Measurements from ENCODE around the gene EIF4A2.
A peak's percentile ranks its signal among the peaks of the same experiment; 100 is the strongest.
"Not testable (repeated sequence)": the region's sequence is repeated elsewhere in the genome, so short reads cannot be mapped to it uniquely, and the experiment has no call there.

EIF4A2 gene

DNA sequence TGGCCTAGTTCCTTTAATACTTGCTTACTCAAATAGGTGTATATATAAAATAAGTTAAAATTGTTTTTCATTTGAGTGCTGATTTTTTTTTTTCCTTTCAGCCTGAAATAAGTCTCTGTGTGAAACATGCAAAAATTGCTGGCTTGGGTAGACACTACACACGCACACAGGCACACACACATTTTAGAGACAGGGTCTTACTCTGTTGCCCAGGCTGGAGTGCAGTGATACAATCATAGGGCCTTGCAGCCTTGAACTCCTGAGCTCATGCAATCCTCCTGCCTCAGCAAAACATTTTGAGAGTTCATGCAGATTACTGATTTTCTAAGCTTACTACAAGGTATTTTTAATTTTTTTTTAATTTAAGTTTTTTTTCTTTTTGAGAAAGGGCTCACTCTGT, 35.6 kb downstream of the EIF4A2 start:
- no peak for DNase-seq (ENCODE audit: low read depth in 3 of 3)

DNA sequence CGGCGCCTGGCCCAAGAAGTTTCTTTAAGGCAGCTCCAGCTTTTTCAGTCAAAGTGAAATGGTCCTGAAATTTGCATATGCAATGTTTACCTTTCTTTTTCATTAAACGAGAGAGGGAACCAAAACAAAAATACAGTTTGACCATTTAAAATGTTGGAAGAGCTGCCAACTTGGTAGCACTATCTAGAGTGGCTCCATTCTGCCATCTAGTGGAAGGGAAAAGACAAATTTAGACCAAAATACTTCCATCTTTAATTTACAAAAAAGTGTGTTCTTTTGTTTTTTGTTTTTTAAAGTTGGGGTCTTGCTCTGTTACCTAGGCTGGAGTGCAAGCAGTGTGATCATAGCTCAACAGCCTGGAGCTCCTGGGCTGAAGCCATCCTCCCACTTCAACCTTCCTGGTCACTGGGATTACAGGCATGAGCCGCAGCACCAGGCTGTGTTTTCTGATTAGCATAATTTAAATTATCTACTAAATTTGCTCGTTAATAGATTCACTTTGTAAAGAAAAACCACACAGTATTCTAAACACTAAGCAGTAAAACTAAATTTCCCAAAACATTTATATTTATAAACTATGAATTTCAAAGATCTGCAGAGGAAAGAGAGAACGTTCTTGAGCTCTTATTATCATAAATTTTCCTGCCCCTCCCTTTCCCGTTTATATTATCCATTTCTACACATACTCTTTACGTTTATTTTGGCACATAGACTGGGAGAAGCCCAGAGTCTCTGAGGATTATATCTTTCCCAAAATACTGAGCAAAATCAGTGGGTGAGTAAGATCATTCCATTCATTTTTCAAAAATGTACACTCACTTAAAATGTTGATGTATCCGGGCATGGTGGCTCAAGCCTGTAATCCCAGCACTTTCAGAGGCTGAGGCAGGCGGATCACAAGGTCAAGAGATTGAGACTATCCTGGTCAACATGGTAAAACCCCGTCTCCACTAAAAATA, 38.3 kb downstream of the EIF4A2 start:
- DNase-seq (ENCODE audit: low read depth in 3 of 3): no peak

DNA sequence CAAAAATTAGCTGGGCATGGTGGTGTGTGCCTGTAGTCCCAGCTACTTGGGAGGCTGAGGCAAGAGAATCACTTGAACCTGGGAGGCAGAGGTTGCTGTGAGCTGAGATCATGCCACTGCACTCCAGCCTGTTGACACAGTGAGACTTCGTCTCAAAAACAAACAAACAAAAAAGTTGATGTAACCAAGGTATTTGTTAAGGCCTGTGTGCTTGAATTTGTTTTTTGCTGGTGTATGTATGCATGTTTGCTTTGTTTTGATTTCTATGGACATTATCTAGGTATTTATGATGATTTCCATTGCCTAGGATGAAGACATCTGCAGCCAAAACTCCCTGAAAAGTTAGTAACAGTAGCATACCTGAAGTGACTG, 39.0 kb downstream of the EIF4A2 start:
- DNase-seq (ENCODE audit: low read depth in 3 of 3): not testable (repeated sequence)

DNA sequence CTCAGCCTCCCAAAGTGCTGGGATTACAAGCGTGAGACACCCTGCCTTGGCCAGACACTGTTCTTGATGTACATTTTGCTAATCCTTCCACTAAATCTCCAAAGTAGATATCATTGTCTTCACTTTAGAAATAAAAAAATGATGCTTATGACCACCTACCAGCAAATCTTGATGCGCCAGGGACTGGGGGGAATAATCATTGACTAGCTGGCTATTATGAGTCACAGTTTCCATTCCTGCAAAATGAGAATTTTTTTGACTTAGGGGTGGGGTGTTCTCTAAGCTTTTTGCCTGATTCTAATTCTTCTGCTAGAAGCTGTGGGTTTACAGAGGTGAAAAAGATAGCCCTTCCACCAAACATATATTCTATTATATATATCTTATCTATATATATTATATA, 40.0 kb downstream of the EIF4A2 start:
- no peak for DNase-seq (ENCODE audit: low read depth in 3 of 3)

DNA sequence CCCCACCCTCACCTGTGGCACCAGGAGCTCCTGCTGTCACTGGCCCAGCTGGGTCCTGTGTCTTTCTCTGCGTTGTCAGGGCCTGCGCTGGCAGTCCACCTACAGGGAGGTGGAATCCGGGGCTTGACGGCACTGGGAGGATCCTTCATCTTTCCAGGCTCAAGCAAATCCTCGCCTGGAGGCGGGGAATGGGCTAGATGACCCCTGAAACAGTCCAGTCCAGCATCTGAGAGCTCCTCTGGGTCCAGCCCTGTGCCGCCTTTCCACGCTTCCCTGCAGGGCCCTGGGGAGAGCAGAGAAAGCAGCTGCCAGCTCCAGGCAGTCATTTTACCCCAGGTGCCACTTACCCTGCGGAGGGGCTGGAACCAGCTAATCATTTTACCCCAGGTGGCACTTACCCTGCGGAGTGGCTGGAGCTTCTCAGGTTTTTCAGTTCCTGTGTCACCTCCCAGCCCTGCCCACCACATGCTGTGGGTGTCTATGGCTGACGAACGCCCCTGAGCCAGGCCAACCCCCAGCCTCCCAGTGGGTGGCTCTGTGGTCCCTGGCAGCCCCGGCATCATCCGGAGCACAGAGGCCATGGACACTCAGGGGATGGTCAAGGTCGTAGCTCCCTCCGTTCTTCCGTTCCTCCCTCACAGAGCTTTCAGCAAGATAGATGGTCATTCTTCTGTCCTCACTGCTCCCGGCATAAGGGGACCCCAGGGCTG, 41.2 kb downstream of the EIF4A2 start:
- DNase-seq (ENCODE audit: low read depth in 3 of 3): no peak

DNA sequence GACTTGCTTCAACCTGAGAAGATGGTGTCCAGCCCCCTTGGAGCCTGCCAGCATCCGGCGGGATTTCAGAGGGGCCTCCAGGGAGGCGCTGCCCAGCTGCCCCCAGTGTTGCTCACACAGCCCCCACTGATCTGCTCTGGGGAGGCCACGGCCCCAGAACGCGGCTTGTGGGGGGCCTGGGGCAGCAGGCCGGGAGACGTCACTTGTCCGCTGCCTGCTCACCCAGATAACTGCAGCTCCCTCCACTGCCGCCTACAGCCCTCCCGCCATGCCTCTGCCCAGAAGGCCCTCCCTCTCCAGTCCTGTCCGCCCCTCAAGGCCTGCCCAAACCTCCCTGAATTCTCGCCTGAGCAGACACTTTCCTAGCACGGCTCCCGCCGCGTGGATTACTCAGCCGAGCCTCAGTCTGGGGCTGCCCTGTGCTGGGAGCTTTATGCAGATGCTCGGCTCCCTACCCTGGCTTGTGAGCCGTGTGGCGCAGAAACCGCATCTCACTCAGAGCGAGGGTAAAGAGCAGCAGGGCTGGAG, 42.0 kb downstream of the EIF4A2 start:
- peak in 1 of 3 experiments; percentile 12 for DNase-seq (ENCODE audit: low read depth in 3 of 3)

DNA sequence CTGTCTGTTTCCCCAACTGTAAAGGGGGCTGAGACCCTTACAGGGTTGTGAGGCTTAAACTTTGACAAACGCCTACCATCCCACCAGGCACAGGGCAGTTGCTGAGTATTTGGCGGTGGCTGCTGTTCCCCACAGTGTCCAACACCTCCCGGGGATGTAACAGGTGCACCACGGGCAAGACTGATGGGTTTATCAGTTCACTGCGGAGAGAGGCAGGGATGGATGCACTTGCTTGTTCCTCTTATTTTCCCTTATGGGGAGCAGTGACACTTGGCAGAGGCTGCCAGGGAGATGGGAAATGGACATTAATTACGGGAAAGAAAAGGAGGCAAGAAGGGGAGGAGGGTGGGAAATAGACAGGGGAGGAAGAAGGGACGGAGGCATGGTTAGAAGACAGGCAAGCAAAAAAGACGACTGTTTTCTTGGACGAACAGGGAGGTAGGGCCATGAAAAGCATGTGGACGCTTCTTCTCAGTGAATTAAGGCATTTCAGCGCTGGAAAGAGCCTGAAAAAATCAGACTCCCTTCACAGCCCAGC, 42.6 kb downstream of the EIF4A2 start:
- no peak for DNase-seq (ENCODE audit: low read depth in 3 of 3)

DNA sequence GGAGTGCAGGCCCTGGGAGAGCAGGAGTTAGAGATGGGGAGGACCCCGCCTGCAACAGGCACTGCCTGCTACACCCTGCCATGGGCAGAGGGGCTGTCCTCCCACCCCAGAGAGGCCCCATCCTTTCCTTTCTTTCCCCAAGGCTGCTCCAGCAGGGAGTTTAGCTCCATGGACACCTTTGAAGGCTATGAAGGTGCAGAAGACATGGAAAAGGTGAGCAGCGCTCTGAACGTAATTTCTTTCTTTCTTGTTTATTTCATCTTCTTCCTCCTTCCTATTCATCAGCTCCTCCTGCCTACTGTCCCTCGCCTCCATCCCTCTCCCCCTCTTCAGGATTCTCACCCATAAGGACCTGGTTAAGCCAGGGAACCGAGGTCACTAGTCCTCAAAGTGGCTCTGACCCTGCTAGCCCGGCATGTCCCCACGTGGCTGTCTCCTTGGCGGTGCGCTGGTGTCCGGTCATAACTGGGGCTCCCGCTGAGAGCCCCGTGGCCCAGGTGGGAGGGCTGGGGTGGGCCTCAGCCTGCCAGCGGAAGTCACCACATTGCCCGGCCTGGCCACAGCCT, 43.1 kb downstream of the EIF4A2 start:
- no peak for DNase-seq (ENCODE audit: low read depth in 3 of 3)

DNA sequence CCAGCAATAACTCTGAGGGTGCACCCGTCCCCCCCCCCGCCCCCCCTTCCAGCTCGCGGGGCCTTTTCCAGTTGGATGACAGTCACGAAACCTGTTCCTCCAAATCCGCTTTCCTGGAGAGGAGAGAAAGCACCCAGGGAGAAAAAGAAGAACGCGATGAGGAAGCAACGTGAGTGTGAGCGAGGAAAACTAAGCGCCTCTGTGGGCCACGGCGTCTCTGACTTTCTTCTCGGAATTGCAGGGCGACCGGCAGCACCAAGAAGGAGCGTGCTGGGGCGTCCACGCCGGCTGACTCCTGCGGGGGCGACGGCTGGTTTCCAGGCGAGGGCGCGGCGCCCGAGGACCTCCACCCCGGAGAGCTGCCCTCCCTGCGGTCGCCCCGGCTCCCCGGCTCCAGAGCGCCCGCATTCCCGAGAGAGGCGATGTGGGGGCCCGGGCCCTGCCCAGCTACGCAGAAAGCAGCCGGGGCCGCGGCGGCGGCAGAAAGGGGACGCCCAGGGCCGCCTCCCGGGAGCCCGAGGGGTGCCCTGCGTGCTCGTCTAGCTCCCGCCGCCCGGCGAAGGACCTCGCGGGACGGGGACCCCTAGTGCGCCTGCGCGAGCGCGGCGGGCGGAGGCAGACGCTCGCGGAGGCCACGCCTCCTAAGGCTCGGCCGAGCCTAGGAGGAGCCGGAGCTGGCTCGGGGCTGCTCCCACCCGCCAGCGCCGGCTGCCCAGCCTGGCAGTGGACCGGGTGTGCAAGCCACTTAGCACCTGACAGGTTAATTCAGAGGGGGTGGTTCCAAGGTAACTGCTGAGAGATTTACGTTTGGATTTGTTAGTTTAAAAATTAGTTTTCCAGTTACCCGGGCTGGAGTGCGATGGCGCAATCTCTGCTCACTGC, 43.8 kb downstream of the EIF4A2 start:
- DNase-seq (ENCODE audit: low read depth in 3 of 3): peak; percentile 66 to 79 (median 74)

DNA sequence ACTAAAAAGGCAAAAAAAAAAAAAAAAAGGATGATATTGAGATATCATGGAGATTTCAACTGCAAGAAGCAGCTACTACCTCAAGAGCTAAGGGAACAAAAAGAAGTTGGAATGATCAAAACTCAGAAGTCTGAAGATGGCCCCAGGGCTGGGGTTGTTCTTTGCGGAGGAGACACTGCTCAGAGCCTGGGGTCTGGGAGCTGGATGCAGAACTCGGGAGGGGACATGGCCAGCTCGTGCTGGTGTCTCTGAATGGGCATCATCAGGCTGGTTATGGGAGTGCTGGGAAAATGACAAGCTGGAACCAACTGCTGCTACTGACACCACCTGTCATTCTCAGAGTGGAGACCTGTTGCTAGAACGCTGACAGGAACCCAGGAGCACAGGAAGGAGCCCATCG, 45.0 kb downstream of the EIF4A2 start:
- no peak for DNase-seq (ENCODE audit: low read depth in 3 of 3)

DNA sequence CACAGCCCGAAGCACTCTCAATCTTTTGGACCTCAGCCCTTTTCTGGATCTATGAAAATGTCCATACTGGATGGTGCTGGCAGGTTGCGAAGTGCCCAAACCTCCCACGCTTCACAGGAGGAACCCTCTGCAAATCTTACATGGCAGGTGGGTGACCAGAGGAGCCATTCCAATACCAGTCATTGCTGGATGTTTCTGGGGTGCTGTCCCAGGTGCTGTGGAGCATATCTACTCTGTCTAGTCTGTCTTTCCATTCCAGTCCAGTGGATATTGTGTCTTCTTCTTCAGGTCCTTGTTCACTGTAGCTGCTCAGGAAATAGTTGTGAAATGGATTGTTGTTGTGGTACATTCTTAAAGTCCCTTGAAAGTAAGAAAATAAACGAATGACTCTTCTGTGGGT, 48.4 kb downstream of the EIF4A2 start:
- no peak for DNase-seq (ENCODE audit: low read depth in 3 of 3)

DNA sequence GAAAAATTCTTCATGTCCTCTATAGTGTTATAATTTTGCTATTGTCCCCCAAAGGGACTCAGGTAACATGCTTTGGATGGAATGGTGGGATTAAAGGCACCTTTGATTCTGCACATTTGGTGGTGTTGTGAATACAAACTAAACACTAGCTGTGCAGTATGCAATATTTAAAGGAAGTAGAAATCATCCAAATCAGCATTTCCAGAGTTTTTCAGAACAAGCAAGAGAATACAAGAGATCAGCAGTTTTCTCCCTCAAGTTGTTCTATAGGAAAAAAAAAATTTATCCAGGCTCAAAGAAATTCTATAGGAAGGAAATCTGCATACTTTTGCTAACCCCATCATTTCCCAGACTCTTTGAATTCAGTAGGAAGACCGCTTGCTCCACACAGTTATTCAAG, 48.9 kb downstream of the EIF4A2 start:
- DNase-seq (ENCODE audit: low read depth in 3 of 3): no peak
